Central memory CD4-positive, alpha-beta T cell (primary cell): ENCODE data around the gene CDK14.
"Not testable (repeated sequence)": the region's sequence is repeated elsewhere in the genome, so short reads cannot be mapped to it uniquely, and the experiment has no call there.

Source experiments
- DNase-seq: peaks from one replicate; pipeline ENCODE4 v3.0.0; 2022

CDK14 gene

DNA sequence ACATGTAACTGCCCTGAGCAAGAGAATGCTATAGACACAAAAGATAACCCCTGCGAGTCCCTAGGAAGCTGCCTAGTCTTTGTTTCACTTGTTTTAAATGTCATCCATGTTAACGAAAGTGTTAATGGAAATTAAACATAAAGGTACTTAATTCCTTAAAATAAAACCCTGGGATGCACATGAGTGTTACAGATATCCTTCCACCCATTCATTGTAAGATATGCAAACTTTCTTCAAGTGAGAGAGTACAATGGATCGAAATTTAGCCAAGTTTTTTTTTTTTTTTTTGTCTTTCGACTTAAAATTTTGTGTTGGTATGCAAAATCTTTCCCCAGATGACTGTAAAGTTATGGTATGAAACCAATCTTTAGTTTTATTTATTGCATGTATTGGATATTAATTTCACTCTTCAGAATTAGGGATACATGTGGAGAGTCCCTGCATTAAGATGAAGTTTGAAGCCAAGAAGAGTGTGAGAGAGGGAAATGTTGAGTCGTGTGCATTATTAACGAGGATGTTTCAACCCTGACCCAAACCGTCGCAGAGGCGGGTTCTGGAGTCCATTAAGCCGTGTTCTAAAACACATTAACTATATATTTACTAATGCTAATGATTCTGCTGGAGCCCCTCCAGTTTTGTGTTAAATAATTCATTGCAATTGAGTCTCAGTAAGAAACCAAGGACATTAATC lies 1.6 kb downstream of the CDK14 start:
- DNase-seq, result no peak

DNA sequence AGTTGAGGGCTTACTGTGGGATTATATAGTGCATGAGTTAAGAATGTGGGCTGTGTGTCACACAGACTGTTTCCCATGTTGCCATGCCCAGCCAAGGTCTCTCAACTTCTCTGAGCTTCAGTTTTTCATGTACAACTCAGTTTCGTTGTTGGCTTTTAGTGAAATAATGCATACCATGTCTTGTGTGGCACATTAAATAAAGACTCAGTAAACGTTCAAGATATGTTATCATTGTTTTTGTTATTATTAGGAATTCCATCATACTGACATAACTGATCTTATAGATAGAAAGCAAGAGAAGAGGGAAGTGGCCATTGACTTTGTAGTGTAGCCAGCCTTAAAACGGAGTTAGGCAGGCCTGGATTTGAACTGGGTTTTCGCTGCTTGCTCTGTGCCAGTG lies 2.9 kb downstream of the CDK14 start:
- no peak for DNase-seq

DNA sequence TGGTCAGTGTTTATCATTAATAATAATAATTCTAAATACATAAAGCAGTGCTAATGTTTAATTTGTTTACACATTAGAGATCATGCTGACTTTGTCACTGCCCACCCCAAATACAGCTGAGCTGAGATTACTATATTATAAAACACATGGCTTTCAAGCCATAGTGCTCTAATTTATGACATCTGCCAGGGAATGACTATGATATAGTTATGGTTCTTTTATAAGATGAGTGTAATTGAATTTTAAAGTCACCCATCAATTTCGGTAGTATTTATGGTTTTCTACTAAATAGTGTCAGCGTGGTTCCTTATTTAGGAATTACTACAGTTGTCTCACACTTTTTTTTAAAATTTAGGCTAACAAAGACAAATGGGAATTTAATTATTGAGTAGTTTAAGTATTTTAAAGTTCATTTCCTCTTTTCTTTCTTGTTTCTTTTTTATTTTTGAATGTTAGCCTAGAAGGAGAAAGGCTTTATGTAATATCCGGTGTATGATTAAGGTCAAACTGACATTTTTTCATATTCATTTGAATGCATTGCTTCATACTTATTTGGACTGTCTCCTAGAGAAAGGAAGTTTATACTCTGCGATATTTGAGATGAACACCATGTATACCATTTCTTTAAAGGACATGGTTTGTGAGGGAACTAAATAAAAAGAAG lies 3.9 kb downstream of the CDK14 start:
- DNase-seq, result no peak

DNA sequence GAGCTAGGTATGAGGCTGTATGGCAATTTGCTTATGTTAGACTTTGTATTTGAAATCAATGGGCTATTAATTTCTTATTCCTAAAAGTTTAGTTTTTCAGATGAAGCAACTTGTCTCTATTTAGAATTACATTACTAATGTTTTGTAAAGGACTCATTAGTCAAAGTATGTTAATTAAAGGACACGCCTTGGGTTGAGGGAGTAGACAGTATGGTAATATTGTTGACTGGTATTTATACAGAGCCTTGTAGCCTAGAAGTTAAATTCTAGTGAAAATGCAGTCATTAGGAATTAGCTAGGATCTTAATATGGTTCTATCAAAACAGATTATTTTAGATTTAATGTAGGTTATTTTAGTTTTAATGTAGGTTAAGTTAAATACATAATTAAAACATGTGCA lies 6.2 kb downstream of the CDK14 start:
- no peak for DNase-seq

DNA sequence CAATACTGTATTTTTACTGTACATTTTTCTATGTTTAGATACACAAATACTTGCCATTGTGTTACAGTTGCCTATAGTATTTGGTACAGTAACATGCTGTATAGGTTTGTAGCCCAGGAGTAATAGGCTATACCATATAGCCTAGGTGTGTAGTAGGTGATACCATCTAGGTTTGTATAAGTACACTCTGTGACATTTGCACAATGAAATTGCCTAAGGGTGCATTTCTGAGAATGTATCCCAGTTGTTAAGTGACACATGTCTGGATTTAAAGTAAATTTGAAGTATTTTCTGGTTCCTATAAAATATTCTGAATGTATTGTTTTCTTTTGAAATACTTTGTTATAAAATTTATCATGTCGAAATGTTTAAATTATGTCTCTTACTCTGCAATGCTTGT lies 7.2 kb downstream of the CDK14 start:
- DNase-seq, result no peak

DNA sequence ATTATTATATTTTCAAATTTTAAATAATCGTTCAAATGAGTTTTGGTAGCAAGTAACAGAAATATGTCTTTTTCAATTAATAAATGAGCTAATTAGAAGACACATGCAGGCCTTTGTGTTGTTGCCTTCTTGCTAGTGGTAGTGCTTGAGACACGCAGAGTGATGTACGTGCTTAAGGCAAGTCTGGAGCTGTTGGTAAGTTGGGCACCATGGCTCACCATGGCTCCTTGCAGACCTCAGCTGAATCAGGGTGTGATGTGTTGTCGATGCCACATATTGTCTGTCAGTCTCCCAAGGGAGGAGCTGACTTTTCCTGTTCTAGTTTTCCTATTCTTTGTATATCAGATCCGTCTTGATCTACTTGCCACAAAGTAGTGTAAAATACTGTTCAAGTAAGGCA lies 8.3 kb downstream of the CDK14 start:
- DNase-seq, result no peak

DNA sequence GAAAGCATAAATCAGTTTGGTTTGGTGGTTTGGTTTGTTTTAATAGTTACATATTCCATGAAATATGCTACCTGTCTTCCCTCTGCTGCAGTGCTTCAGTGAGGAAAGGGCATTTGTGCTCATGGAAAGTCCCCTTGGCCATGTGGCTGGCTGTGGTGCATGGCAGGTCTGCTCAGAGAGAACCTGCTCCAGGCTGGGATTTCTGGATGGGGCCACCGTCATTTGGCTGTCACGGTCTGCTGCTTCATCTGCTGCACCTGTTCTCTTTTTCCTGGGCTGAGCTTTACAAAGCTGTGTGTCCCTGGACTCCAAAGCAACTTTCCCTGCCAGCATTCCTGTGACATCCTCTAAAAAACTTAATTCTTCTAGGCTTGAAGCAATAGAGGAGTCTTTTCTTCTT lies 8.9 kb downstream of the CDK14 start:
- DNase-seq, result no peak

DNA sequence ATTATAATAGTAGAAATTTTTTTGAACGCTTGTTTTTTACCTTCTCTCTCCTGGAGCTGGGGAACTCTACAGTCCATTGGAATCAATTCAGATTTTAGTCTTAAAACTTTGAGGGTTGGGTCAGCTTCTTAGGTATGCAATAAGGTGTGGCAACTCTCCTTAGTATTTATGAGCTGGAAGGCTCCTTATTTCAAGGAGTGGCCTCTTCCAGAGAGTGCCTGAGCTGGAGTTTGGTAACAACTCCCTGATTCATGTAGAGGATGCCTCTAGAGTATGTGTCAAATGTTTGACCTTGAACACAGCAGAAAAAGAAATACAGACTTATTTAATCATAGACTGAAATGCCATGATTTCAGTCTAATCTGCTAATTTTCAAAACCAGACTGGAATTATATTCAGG lies 11.1 kb downstream of the CDK14 start:
- no peak for DNase-seq

DNA sequence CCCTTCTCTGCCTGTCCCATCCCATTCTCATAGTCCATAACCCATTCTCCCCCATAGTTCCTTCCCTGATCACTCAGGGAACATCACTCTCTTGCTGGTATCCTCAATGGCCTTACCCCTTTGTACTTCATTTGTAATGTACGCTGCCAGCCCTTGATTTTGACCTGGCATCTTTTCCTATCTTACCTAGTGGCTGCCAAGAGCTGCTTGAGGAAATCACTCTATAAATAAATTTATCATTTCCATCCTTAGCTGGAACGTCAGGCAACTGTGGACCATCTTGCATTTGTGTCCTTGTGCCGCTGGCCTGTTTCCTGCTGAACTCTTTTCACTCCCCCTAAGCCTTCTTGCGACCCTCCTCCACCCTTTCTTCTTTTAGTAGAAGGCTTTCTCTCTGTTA lies 14.0 kb downstream of the CDK14 start:
- DNase-seq, result no peak

DNA sequence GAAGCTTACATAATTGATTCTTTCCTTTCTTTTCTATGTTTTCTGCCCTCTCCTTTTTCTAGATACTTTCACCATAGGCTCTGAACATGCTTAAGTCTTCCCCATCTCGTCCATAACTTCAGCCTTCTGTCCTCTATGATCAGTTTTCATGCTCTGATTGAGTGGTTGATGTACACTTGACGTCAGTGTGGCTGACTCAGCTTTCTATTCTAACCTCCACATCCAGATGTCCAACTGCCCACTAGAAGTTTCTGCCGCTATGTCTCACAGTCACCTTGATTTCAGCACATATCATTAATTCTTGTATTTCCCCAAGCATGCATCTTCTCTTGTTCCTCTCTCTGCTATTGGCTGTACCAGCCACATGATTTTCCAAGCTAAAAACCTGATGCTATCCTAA lies 15.0 kb downstream of the CDK14 start:
- DNase-seq, result no peak

DNA sequence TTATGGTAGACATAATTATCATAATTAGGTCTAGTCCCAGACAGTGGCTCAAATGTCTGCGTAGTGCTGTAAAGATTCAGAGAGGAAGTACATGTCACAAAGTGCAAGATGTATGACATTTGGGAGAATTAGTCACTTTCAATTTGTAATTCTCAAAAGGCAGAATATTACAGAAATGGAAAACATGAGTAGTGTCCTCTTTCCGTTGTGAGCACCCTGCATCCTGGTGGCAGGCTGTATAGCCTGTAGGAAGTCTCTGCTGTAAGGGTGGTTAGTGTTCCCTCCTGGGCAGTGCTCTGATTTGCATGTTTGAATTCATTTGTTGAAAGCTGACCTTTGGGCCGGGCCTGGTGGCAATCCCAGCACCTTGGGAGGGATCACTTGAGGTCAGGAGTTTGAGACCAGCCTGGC lies 17.0 kb downstream of the CDK14 start:
- no peak for DNase-seq

DNA sequence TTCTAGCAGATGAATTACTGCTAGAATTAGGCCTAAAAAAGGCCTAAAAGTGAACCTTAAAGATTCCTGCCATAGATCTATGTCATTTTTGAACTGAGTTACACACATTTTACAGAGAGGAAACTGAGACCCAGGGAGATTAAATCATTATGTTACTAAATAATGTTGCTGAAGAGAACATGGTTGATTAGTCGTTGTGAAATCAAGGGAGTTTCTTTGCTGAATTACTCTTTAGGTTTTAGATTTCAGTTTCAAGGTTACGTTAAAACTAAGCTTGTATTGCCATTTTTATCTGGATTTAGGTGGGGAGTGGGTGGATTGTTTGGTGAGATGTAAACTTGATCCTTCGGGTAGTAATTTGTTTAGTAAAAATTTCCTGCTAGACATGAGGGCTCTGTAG lies 21.3 kb downstream of the CDK14 start:
- no peak for DNase-seq

DNA sequence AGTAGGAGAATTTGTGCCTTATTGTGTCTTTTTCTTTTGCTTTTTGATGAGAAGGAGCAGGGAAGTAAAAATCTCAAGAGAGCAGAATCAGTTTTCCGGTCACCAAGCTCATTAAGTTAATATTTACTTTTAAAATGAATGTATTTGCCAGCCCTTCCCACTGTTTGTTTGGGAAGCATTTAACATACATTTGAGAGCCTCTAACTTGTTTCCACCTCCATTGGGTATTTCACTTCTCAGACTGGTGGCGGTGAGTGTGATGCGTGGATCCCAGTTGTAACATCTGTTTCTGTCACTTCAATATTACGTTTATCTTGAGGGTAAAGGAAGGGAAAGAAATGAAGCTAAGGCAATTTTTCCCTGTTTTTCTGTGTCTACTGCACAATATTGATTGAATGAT lies 22.8 kb downstream of the CDK14 start:
- DNase-seq, result no peak

DNA sequence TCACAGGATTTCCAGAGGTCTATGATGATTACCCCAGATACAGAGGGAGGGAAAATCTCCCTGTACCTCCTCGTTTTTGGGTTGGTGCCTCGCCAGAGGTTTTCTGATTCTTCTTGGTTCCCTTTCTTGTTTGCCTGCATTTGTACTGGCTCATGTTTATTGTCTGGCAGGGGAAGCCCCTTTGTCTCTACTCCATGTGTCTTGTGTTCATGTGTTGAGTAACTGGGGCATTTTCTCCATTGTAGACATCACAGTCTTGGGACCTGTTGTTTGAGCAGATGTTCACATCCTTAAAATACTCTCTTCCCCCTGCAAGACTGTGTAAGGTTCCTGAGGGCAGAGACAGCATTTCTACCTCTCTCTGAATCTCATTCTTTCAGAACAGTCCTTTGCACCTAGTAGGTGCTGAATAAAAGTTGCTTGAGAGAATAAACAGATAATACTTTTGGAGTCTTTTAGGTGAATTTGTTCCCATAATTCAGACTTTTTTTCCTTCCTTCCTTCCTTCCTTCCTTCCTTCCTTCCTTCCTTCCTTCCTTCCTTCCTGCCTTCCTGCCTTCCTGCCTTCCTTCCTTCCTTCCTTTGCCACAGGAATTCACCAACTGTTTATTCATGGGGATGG lies 25.1 kb downstream of the CDK14 start:
- DNase-seq, result no peak

DNA sequence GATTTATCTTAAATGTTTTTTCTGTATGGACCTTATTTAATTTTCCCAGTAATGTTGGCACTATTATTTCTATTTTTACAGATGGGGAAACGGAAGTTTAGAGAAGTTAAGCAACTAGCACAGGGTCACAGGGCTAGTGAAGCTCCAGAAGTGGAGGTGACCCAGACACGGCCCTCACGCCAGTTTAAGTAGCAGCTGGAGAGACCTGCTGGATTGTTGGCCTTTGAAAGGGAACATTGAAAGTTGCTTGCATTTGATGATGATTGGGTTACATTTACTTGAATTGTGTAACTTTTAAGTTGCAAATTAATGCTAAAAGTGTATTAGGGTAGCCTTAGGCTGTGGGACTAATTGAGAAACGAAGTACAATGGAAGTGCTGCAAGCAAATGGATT lies 25.6 kb downstream of the CDK14 start:
- no peak for DNase-seq

DNA sequence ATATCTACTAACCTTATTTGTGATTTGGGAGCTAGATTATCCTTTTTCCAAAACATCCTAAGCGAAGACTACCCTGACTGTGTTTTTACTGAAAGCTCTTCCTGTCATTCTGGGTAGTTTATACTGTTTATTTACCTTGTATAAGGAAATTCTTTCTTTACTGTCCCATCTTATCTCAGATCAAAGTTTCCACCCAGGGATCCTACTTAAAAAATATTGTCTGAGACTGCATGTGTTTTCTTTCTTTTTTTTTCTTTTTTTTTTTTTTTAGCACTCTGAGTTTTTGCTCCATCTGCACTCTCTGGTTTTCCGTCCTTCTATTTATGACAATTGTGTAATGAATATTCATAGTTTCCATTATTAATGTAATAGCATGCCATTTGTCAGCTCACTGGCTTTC lies 26.5 kb downstream of the CDK14 start:
- DNase-seq, result no peak

DNA sequence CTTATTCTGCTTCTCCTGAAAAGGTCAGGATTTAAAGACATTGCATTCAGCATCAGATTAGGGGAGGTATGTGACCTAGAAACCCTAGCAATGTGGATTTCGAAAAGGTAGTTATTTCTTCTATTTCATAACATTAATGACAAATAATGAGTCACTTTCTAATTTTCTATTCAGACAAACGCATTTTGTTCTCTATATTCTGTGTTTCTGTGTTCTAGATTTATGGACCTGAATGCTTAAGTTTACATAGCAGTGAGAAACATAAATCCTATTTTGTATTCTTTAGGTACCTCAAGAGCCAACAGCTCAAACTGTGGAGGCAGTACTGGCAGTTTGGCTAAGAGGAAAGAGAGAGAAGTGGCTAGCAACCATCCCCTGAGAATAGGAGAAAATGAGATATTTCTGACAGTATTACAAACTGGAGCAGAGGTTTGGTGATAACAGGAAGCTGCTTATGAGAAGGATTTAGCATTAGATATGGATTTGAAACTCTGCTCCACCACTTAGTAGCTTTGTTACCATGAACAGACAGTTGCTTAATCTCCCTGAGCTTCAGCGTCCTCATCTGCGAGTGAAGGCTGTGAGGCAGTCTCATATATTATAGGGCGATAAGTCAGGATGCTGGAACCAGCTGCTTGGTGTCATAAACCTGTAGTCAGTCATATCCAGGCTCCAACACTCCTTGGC lies 28.2 kb downstream of the CDK14 start:
- DNase-seq, result no peak

DNA sequence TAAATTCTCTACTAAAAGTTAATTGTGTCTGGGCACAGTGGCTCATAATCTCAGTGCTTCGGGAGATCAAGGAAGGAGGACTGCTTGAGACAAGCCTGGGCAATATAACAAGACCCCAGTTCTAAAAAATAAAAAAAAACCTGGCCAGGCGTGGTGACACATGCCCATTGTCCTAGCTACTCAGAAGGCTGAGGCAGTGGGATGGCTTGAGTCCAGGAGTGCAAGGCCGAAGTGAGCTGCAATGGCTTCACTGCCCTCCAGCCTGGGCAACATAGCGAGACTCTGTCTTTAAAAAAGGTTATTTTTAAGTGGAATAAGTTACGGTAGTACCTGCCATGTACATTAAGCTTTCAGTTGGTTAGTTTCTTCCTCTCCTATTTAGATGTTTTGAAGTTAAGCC lies 28.9 kb downstream of the CDK14 start:
- DNase-seq, result no peak

DNA sequence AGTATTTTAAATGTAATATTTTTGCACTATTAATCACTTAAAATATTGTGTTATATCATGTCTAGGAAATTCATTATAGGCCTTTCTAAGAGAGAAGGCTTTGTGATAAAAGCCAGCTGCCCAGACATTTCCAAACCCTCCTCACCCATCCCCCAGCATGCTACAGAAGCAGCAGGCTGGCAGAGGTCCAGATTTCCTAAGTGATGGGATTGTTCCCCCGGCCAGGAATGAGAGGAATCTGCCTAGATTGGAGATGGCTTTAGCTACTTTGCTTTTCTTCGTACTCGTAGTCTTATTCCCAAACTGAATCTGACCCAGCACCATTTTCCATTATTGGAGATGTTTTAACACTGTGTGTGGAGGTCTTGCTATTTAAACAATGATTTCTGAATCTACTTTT lies 29.4 kb downstream of the CDK14 start:
- DNase-seq, result no peak

DNA sequence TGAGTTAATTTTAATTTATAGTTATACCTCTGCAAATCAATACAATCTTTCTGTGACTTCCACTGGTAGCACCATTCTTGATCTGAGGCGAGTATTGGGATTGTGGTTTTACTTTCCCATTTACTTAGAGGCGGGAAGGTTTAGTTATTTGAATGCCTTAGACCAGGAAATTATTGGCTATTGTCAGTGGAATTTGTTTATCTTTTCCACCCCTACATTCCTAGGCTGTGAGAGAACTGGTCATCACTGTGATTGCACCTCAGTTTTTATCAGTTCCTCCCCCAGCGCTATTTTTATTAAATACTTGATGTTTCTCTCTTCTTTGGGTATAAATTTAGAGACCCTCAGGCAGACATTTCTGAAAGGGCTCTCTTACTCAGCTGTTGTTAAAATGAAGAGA lies 29.9 kb downstream of the CDK14 start:
- DNase-seq, result no peak

DNA sequence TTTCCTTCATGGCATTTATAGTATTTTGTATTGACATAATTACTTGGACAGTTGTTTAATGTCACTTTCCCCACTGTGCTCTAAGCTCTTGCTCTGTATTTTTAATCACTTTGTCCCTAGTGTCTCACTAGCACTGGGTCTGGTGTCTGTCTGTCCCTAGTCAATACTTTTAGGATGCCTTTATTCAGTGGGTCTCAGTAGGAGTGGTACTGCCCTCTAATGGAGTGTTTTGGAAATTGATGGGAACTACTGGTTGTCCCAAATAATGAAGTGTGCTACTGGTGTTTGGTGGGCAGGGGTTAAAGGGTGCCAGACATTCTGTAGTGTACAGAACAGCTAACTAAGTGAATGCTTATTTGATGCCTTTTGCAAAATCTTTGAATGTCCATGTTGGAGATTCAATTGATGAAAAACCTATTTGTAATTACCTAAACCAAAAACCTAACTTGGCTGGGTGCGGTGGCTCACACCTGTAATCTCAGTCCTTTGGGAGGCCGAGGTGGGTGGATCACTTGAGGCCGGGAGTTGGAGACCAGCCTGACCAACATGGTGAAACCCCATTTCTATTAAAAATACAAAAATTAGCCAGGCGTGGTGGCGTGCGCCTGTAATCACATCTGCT lies 33.3 kb downstream of the CDK14 start:
- peak; percentile 0 for DNase-seq

DNA sequence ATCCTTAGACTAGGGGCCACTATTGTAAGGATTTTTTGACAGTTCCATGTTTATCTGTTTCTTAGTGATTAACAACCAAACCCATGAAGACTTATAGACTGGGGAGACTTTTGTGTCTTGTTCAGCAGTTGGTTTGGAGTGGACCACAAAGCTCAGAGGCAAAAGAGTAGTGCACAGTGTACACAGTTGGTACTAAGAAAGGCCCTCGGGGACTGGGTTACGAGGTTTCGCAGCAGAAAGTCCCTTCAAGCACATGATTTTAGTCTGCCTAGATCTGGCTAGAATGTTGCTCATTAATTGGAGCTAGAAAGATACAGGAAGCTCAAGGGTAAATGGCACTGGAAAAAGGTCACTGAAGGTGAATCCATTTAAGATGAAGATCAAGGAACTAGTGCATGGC lies 35.4 kb downstream of the CDK14 start:
- no peak for DNase-seq

DNA sequence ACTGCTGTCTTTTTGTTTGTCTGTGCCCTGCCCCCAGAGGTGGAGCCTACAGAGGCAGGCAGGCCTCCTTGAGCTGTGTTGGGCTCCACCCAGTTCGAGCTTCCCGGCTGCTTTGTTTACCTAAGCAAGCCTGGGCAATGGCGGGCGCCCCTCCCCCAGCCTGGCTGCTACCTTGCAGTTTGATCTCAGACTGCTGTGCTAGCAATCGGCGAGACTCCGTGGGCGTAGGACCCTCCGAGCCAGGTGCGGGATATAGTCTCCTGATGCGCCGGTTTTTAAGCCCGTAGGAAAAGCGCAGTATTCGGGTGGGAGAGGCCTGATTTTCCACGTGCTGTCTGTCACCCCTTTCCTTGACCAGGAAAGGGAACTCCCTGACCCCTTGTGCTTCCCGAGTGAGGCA lies 43.6 kb downstream of the CDK14 start:
- DNase-seq, result not testable (repeated sequence)

DNA sequence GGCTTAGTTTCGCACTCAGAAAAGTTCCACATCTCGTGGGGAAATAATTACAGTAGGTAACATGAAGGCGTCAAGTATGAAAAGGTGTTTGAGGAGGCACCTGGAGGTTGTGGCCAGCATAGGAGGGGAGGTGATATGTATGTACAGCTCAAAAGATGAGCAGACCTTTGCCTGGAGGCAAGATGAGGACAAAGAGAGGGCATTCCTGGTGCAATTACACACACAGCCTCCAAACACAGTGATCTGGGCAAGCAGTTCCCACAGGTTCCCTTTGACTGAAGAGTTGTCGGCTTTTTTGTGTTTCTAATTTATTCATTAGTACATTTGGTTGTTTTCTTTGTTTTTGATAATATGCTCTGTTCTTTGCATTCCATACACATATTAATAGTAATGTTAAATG lies 46.9 kb downstream of the CDK14 start:
- no peak for DNase-seq
